DOHH2 (cell line): ENCODE data around the gene KRT33B.

Source experiments
- H3F3A ChIP-seq: fragments of 200-600 bp; sonication (generic), shearing (Covaris generic); 2 replicates; pipeline ENCODE4 v1.6.0; 2016; ENCODE audit warnings: antibody characterized with exemption, mild to moderate bottlenecking; ENCODE audit not compliant: control insufficient read depth, insufficient read depth
- H3K27ac ChIP-seq: fragments of 200-600 bp; sonication (generic); 2 replicates; pipeline ENCODE4 v1.5.1; 2014; ENCODE audit warnings: low read depth, mild to moderate bottlenecking, low read length, moderate library complexity
- H3K27me3 ChIP-seq: fragments of 200-600 bp; sonication (generic); 2 replicates; pipeline ENCODE4 v1.6.1; 2014; ENCODE audit warnings: mild to moderate bottlenecking, low read length, mixed read lengths; ENCODE audit not compliant: control insufficient read depth
- H3K36me3 ChIP-seq: fragments of 200-600 bp; sonication (generic); 2 replicates; pipeline ENCODE4 v1.6.1; 2014; ENCODE audit warnings: mild to moderate bottlenecking, low read length, moderate library complexity, mixed read lengths; ENCODE audit not compliant: control insufficient read depth
- H3K4me1 ChIP-seq: fragments of 200-600 bp; sonication (generic); 2 replicates; pipeline ENCODE4 v1.6.1; 2014; ENCODE audit warnings: mild to moderate bottlenecking, low read length, mixed read lengths; ENCODE audit not compliant: control insufficient read depth
- H3K4me2 ChIP-seq: fragments of 200-600 bp; sonication (generic); 2 replicates; pipeline ENCODE4 v1.6.0; 2014; ENCODE audit warnings: mild to moderate bottlenecking, low read length, moderate library complexity
- H3K4me3 ChIP-seq: fragments of 200-600 bp; sonication (generic); 2 replicates; pipeline ENCODE4 v1.5.1; 2014; ENCODE audit warnings: mild to moderate bottlenecking, low read length, mixed read lengths
- H3K79me2 ChIP-seq: fragments of 200-600 bp; sonication (generic); 2 replicates; pipeline ENCODE4 v1.6.1; 2014; ENCODE audit warnings: mild to moderate bottlenecking, low read length, mixed read lengths; ENCODE audit not compliant: control insufficient read depth
- H3K9me2 ChIP-seq: fragments of 200-600 bp; sonication (generic); replicated peaks from 2 replicates; pipeline ENCODE4 v1.6.1; 2014; ENCODE audit warnings: mild to moderate bottlenecking, low read length, mixed read lengths; ENCODE audit not compliant: control insufficient read depth
- H3K9me3 ChIP-seq: fragments of 200-600 bp; sonication (generic); 2 replicates; pipeline ENCODE4 v1.6.1; 2014; ENCODE audit warnings: antibody characterized with exemption, low read length, mixed read lengths; ENCODE audit not compliant: control insufficient read depth, insufficient read depth
- H4K20me1 ChIP-seq: fragments of 200-600 bp; sonication (generic); 2 replicates; pipeline ENCODE4 v1.6.0; 2014; ENCODE audit warnings: low read depth, mild to moderate bottlenecking, antibody characterized with exemption, low read length, moderate library complexity; ENCODE audit not compliant: control insufficient read depth, insufficient read depth
- EZH2phosphoT487 ChIP-seq: fragments of 200-600 bp; sonication (generic); IDR thresholded peaks from 2 replicates; pipeline ENCODE4 v1.6.1; 2017; ENCODE audit warnings: borderline replicate concordance, mild to moderate bottlenecking, antibody characterized with exemption, low read length, moderate library complexity, mixed read lengths
- TF ChIP-seq, protein P1 (sequence below): fragments of 200-600 bp; sonication (generic); IDR thresholded peaks from one replicate; pipeline ENCODE4 v1.5.1; 2014; ENCODE audit warnings: antibody characterized with exemption, mild to moderate bottlenecking, low read depth, low read length; ENCODE audit not compliant: poor library complexity, severe bottlenecking

The KRT33B gene

DNA sequence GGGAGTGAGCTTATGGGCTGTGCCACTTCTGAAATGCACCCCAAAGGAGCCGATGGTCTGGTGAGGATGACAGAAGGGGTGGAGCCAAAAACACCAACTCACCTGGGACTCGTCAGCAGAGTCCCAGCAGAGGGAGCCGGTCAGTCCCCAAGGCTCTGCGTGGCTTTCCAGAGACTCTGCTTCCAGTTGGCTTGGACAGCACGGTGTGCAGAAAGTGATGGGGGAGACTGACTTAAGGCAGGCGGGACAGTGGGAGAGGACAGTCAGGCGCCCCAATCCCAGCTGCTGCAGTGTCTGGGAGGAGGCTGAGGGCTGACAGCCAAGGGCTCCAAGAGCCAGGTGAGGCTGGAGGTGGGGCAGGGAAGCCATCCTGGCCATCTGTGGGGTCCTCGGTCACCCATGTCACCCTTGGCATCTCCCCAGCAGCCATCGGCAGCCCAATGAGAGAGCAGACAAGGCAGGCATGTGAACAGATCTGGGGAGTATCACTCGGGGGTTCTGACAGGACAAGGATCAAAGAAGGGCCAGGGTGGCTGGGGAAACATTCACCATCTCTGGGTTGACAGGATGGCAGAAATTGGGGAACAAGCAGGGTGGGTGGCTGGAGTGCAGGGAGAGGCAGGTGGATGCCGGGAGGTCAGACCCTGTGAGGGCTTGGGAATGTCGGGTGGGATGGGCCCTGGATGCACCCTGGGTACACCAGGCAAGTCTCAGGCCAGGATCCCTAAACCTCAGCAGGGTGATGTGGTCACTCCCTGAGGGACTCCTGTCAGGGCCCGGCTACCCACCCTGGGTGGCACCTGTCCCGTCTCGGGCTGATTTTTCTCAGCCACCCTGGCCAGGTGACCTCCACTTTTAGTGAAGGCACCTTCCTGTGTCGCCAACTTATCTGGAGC, 45.2 kb downstream of the KRT33B start:
- H3K9me3 ChIP-seq: peaks cover 13% of the 10 kb centered on the region
- no peaks in the 10 kb centered on the region for H3K9me2 ChIP-seq
- H3K4me1 ChIP-seq: peaks cover 25% of the 10 kb centered on the region
- H3K27me3 ChIP-seq: no peaks in the 10 kb centered on the region
- no peaks in the 10 kb centered on the region for H3F3A ChIP-seq
- H3K27ac ChIP-seq: no peak overlapping the region
- H4K20me1 ChIP-seq: no peaks in the 10 kb centered on the region
- H3K4me3 ChIP-seq: no peak overlapping the region
- TF ChIP-seq, protein P1, sequence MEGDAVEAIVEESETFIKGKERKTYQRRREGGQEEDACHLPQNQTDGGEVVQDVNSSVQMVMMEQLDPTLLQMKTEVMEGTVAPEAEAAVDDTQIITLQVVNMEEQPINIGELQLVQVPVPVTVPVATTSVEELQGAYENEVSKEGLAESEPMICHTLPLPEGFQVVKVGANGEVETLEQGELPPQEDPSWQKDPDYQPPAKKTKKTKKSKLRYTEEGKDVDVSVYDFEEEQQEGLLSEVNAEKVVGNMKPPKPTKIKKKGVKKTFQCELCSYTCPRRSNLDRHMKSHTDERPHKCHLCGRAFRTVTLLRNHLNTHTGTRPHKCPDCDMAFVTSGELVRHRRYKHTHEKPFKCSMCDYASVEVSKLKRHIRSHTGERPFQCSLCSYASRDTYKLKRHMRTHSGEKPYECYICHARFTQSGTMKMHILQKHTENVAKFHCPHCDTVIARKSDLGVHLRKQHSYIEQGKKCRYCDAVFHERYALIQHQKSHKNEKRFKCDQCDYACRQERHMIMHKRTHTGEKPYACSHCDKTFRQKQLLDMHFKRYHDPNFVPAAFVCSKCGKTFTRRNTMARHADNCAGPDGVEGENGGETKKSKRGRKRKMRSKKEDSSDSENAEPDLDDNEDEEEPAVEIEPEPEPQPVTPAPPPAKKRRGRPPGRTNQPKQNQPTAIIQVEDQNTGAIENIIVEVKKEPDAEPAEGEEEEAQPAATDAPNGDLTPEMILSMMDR: peak; percentile 18
- TF ChIP-seq EZH2phosphoT487: no peak
- H3K79me2 ChIP-seq: no peaks in the 10 kb centered on the region
- H3K36me3 ChIP-seq: no peaks in the 10 kb centered on the region; the same call in 1 of the 2 replicates
- H3K4me2 ChIP-seq: no peak overlapping the region

DNA sequence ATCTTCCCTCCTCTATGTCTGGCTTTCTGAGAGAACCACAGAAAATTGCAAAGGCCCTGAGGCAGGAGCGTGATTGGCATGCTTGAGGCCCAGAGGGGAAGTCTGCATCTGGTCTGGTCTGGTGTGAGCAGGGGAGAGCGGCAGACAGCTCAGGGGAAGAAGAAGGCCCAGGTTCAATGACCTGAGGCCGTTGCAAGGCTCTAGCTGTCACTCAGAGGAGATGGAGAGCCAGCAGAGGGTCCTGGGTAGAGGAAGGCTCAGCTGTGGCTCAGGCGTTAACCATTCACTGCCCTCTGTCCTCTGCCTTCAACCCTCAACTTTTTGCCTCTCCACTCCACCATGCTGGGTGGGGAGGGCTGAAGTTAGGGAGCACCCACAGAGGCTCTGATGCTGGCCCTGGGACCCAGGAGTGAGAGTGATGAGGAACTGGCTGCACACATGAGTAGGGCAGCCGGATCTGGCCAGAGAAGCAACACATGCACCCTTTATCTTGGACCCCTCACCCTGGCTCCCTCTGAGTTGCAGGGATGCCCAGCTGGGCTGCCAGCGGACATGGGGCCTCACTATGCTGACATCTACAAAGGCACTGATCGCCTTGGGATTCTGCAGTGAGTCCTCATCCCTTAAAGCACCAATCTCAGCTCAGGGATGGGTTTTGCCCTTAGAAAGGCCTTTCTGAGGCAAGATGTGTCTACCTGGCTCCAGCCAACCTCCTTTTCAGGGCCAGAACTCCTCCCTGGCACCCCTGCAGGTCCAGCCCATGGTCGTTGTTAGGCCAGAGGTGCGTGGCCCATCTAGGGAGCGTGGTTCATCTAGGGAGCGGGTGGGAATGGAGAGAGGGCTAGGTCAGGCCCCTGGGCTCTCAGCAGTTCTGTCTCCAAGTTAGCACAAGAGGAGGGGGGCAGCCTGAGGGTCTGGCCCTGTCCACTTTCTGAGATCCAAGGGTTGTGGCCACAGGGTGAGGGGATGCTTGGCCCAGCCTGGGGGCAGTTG, 46.4 kb downstream of the KRT33B start:
- Histone ChIP-seq H3K27me3 (no peaks in the 10 kb centered on the region), H3F3A (no peaks in the 10 kb centered on the region), H3K4me2 (no peak overlapping the region), H3K9me3 (peaks cover 16% of the 10 kb centered on the region), H3K79me2 (no peaks in the 10 kb centered on the region), H3K4me3 (no peak overlapping the region), H3K9me2 (no peaks in the 10 kb centered on the region), H3K36me3 (no peaks in the 10 kb centered on the region; the same call in 1 of the 2 replicates), H3K4me1 (peaks cover 25% of the 10 kb centered on the region), H3K27ac (no peak overlapping the region), H4K20me1 (no peaks in the 10 kb centered on the region)
- TF ChIP-seq, protein P1: no peak
- no peak for TF ChIP-seq EZH2phosphoT487

DNA sequence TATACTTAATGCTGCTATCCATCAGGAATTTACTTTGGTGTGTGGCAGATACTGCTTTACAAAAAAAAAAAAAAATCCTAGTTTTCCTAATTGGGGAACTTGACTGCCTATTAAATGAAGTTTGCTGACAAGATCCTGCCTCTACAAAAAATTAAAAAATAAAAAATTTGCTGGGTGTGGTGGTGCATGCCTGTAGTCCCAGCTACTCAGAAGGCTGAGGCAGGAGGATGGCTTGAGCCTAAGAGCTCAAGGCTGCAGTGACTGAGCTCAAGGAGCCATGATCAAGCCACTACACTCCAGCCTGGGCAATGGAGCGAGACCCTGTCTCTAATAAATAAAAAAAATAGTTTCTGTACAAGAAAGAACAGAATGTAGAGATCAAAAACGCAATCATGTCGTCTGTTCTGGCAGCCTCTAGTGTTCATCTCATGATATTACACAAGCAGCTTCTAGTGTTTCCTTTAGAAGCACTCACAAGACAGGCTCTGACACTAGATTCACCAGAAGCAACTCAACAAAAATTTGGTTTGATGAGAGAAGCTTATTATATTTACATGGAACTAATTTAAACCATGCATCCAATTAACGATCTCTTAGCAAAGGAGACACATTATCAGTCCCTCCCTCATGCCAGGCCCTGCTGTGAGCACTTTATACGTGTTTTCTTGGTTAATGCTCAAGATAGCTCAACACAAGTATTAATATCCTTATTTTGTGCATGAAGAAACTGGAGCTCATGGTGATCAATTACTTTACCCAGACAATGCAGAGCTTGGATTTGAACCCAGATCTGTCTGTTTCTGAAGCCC, 47.3 kb downstream of the KRT33B start:
- H3K4me2 ChIP-seq: no peak overlapping the region
- no peaks in the 10 kb centered on the region for H3K27me3 ChIP-seq
- H3K36me3 ChIP-seq: no peaks in the 10 kb centered on the region; the same call in 1 of the 2 replicates
- no peaks in the 10 kb centered on the region for H4K20me1 ChIP-seq
- H3K9me2 ChIP-seq: no peaks in the 10 kb centered on the region
- H3K9me3 ChIP-seq: peaks cover 16% of the 10 kb centered on the region
- no peak overlapping the region for H3K4me3 ChIP-seq
- H3K27ac ChIP-seq: no peak overlapping the region
- H3F3A ChIP-seq: no peaks in the 10 kb centered on the region
- no peaks in the 10 kb centered on the region for H3K79me2 ChIP-seq
- TF ChIP-seq, protein P1: peak; percentile 78
- TF ChIP-seq EZH2phosphoT487: no peak
- peaks cover 25% of the 10 kb centered on the region for H3K4me1 ChIP-seq
